Measurements from ENCODE around the gene PEX14.

The PEX14 gene

DNA sequence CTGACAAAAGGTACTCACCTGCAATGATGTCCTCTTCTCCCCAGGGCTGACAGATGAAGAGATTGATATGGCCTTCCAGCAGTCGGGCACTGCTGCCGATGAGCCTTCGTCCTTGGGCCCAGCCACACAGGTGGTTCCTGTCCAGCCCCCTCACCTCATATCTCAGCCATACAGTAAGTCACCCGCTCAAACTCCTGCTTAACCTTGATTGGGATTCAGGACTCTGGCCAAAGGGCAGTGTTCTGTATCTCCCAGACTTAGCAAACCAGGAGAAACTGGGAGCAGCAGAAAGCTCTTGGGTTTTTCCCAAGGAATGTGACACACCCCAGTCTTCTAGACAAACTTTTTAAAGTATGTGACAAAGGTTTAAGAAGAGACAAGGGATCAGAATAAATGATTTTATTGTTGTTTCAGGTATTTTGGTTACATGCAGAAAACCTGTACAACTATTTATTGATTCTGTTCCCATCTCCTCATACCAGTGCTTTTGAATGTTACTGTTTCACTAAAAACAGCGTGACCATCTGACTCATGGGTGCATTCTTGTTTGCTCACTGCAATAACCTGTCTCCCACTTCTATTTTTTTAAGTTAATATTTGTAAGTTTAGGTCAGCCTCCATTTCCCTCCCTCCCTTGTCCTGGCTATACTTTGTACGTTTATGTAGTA lies 124.6 kb downstream of the PEX14 start:
- no peak for DNase-seq

- no peak for DNase-seq
These were observed 126.8 kb downstream of the PEX14 start for GRCh38 chr1:10601342-10602070.

DNA sequence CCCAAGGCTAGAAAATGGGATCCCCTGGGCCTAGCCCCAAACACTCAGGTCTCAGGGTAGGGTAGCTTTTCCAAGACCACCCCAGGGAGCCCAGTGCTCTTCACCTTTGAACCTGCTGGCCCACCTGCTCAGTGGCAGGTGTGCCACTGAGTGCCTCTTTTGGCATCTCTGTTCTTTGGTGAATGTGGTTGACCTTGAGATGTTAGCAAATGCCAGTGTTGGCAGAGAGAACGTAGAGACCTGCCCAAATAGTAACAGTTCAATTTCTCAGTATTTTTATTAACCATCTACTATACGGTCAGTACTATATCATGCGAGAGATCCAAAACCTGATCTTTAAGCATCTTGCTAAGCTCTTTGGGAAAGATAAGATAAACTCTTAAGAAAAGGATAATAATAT lies 128.2 kb downstream of the PEX14 start:
- DNase-seq, result no peak

DNA sequence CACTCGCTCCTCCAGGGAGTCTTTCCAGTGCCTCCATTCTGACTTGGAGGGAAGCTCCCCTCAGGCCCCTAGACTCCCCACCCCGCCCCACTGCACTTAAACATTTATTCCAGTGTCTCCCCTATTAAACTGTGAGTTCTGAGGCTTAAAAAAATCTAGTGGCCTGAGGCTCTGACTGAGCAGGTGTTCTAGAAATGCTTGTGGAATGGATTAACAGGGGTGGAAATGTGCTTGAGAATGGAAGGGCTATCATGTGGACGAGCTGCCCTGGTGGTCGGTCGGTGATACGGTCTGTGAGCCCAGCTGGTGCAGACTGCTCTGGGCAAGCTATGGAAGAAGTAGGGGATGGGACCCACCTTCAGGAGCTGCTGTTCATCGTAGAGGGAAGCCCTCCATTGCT lies 130.2 kb downstream of the PEX14 start:
- no peak for DNase-seq

GRCh38 chr1:10606064-10606463 lies 131.3 kb downstream of the PEX14 start:
- DNase-seq, result no peak

GRCh38 chr1:10607228-10607627 lies 132.5 kb downstream of the PEX14 start:
- no peak for DNase-seq

GRCh38 chr1:10608690-10609089 lies 133.9 kb downstream of the PEX14 start:
- no peak for DNase-seq

DNA sequence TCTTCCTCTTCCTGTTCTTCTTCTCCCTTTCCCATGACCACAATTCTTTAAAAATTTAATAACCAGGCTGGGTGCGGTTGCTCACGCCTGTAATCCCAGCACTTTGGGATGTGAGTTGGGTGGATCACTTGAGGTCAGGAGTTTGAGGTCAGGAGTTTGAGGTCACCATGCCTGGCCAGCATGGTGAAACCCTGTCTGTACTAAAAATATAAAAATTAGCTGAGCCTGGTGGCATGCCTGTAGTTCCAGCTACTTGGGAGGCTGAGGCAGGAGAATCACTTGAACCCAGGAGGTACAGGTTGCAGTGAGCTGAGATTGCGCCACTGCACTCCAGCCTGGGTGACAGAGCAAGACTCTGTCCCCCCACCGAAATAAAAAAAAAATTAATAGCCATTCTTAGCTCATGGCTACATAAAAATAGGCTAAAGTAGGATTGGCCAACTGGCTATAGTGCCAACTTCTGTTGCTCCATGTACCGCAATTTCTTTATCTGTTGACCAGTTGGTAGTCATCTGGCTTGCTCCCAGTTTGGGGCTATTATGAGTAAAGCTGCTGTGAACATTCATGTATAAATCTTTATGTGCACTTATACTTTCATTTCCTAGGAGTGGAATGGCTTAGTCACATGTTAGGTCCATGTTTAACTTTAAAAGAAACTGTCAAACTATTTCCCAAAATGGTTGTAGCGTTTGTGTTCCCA lies 136.3 kb downstream of the PEX14 start:
- no peak for DNase-seq

GRCh38 chr1:10612436-10613160 lies 137.8 kb downstream of the PEX14 start:
- no peak for DNase-seq

DNA sequence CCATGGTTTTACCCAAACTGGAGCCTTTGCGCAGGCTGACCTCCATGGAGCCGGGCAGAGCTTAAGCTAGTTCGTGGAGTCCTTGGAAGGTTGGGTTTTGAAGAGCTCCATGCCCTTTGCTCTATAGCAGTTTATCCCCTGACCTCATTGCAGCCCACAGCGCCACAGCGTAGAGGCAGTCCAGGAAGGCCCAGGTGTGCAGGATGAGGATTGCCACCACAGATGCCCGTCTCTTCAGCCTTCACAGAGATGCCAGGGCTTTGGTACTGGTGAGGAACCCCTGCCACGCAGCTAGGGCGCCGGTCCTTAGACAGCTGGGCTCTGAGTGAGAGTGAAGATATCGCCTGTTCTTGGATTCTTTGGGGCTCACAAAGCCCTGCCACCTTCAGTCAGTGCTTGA lies 138.6 kb downstream of the PEX14 start:
- DNase-seq, result no peak

DNA sequence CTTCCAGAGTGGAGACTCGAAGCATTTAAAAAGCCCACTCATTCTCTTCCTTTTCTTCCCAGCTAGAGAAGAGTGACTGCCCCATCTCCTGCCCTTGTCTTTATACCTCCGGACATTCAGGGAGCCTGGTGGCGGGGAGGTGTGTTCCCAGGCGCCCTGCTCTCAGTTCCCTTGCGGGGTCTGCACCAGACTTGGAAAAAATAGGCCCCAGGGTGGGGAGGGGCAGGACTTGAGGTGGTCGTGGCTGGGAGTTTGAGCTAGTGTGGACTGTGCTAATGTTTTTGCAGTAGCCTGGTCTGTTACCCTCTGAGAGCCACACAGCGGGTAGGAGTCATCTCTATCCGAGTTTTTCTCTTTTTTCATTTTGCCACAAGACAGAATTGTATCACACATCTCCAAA lies 139.1 kb downstream of the PEX14 start:
- DNase-seq, result no peak

GRCh38 chr1:10614377-10615225 lies 139.9 kb downstream of the PEX14 start:
- DNase-seq, result no peak

DNA sequence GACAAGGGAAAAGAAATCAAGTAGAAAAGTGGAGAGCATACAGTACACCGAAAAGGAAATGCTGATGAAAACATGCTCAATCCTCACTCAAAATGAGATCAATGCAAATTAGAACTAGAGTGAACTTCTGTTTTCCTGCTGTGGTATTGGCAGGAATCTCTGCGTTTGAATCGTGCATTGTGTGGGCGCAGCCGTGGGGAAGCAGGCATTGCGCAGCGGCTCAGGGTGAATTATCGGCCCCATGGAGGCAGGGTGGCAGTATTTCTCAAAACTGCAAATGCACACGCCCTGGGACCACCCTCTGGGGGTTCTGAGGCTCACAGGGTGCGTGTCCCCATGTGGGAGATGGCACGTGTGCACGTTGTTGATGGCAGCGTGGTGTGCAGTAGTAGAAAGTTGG lies 140.6 kb downstream of the PEX14 start:
- no peak for DNase-seq

DNA sequence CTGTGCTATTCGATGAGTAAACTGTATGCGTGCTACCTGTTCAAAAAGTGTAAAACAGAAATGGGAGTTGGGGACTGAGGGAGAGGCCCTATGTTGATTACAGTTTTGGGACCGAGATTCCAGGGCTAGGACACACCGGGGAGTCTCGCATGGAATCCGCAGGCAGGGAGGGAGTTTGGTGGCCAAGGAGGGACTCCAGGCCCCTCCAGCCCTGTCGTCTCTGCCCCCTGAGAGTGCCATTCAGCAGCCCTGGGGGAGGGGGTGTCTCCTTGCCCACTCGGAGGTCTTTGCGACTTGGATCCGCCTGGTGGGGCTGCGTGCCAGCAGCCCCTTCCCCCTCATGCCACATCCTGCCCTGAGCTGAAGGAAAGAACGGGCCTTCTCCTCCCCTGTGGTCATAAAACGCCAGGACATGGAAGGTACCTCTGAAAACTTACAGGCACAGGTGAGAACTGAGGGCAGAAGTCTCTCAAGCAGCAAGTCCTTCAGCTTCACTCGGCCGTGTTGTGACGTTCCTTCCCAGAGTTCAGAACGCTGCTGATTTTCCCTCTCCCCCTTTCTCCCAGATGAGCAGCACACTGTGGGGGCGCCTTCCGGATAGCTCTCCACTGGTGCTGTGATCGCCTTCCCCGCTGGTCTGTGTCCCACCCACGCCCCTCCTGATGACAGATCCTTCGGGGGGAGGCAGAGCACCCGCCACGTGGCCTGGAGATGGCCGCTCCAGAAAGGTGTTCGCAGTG lies 141.4 kb downstream of the PEX14 start:
- no peak for DNase-seq

DNA sequence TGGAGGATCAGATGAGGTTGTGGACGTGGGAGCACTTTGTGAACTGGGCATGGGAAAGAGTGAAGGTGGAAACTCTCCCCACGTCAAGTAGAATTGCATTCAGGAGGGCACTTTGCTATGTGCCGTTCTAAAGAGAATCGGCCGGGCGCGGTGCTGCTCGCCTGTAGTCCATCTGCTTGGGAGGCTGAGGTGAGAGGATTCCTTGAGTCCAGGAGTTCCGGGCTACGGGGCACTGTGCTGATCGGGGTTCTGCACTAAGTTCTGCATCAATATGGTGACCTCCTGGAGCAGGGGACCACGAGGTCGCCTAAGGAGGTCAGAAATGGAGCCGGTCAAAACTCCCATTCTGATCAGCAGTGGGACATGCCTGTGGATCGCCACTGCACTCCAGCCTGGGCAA lies 141.9 kb downstream of the PEX14 start:
- no peak for DNase-seq

- no peak for DNase-seq
These were observed 142.6 kb downstream of the PEX14 start for GRCh38 chr1:10617318-10617717.

GRCh38 chr1:10617931-10618885 lies 143.5 kb downstream of the PEX14 start:
- DNase-seq, result no peak

DNA sequence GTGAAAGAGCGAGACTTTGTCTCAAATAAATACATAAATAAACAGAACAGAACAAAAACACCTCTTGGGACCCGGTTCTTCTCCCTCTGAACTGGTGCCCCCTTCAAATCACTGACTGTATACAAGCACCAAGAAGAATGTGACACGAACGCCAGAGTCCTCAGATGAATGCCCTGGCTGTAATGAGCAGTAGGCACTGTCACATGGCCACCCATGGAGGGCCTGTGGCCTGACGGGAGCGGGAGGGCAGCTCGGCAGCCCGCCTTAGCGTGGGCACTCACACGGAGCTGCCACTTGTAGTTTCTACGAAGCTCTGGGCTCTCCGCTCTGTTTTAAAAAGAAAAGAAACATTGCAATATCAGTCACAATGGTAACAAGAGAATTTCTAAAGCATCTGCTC lies 146.0 kb downstream of the PEX14 start:
- no peak for DNase-seq

- DNase-seq, result no peak
These were observed 147.2 kb downstream of the PEX14 start for GRCh38 chr1:10621906-10622305.

DNA sequence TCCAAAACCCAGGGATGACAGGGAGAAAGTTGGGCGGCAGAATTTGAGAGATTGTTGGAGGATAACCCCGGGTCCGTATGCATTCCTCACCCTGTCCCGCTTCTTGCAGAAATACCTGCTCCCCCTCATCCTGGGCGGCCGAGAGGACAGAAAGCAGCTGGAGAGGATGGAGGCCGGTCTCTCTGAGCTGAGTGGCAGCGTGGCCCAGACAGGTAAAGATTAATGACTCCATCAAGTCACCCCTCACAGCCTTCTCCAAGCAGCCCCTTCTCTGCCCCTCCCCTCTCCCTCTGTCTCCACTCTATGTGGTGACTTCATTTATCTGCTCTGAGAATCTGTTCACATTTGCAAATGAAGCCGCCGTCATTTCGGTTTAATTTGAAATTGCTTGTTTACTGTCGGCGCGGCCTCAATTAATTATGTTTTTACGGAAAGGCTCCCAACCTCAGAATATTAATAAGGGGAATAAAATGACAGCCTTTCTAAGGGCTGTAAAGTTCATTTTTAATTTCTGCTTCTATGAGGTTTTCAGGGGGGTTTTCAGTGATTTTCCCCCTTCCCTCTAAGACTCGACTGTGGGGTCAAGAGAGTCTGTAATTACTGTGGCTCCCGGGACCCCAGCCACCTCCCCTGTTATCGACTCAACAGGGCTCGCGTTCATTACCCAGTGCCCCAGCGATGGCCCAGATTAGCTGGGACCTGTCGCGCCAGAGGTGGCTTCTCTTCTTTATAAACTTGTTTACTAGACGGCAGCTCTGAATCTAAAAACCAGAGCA lies 148.3 kb downstream of the PEX14 start:
- DNase-seq, result no peak

Data from SHP77 (cell line).